ENCODE measurements around the gene NLGN1. TPM values are rescaled to one million over a fixed set of nuclear protein-coding genes. Genes with fewer than 3 reads are reported as not detected.

Gene NLGN1
- total RNA-seq, 1 experiment from 2014 or later, result 20.7 TPM

GRCh38 chr3:174061731-174062130 is 664.2 kb downstream of the NLGN1 start:
- Histone ChIP-seq H3K9me3 (replicated peaks) (no peaks in the 10 kb centered on the region; the same call in 1 of the 2 replicates), H3K36me3 (no peaks in the 10 kb centered on the region), H3K4me3 (no peak overlapping the region), H3K4me1 (no peaks in the 10 kb centered on the region), H3K27ac (no peak overlapping the region), H3K27me3 (no peaks in the 10 kb centered on the region)
- DNase-seq, result no peak

GRCh38 chr3:174062923-174063322 is 665.4 kb downstream of the NLGN1 start:
- no peaks in the 10 kb centered on the region for H3K27me3 ChIP-seq
- no peaks in the 10 kb centered on the region for H3K4me1 ChIP-seq
- no peaks in the 10 kb centered on the region for H3K36me3 ChIP-seq
- no peak overlapping the region for H3K4me3 ChIP-seq
- DNase-seq, result peak in 1 of 2 experiments; percentile 1
- no peak overlapping the region for H3K27ac ChIP-seq
- H3K9me3 ChIP-seq (replicated peaks), result no peaks in the 10 kb centered on the region; the same call in 1 of the 2 replicates

GRCh38 chr3:174068035-174068434 is 670.5 kb downstream of the NLGN1 start:
- no peak for DNase-seq
- no peak overlapping the region for H3K27ac ChIP-seq
- H3K4me3 ChIP-seq, result no peak overlapping the region
- H3K9me3 ChIP-seq (replicated peaks), result no peaks in the 10 kb centered on the region; the same call in 1 of the 2 replicates
- no peaks in the 10 kb centered on the region for H3K4me1 ChIP-seq
- H3K27me3 ChIP-seq, result no peaks in the 10 kb centered on the region
- H3K36me3 ChIP-seq, result no peaks in the 10 kb centered on the region

GRCh38 chr3:174072675-174073074 is 675.1 kb downstream of the NLGN1 start:
- H3K4me1 ChIP-seq, result no peaks in the 10 kb centered on the region
- no peak for DNase-seq
- H3K27me3 ChIP-seq, result no peaks in the 10 kb centered on the region
- no peaks in the 10 kb centered on the region for H3K9me3 ChIP-seq (replicated peaks)
- H3K36me3 ChIP-seq, result no peaks in the 10 kb centered on the region
- H3K27ac ChIP-seq, result no peak overlapping the region
- no peak overlapping the region for H3K4me3 ChIP-seq

- Histone ChIP-seq H3K36me3 (no peaks in the 10 kb centered on the region), H3K4me3 (no peak overlapping the region), H3K27me3 (no peaks in the 10 kb centered on the region), H3K27ac (no peak overlapping the region), H3K9me3 (replicated peaks) (no peaks in the 10 kb centered on the region), H3K4me1 (no peaks in the 10 kb centered on the region)
- DNase-seq, result peak in 1 of 2 experiments; percentile 2
These were observed 686.2 kb downstream of the NLGN1 start for GRCh38 chr3:174083706-174084105.

GRCh38 chr3:174089592-174089991 is 692.0 kb downstream of the NLGN1 start:
- H3K4me1 ChIP-seq, result no peaks in the 10 kb centered on the region; the same call in 1 of the 2 replicates
- no peak overlapping the region for H3K4me3 ChIP-seq
- H3K36me3 ChIP-seq, result no peaks in the 10 kb centered on the region
- no peak for DNase-seq
- no peak overlapping the region for H3K27ac ChIP-seq
- no peaks in the 10 kb centered on the region for H3K27me3 ChIP-seq
- H3K9me3 ChIP-seq (replicated peaks), result no peaks in the 10 kb centered on the region

GRCh38 chr3:174094669-174095068 is 697.1 kb downstream of the NLGN1 start:
- H3K36me3 ChIP-seq, result no peaks in the 10 kb centered on the region
- no peaks in the 10 kb centered on the region for H3K27me3 ChIP-seq
- DNase-seq, result no peak
- no peaks in the 10 kb centered on the region; the same call in 1 of the 2 replicates for H3K4me1 ChIP-seq
- no peaks in the 10 kb centered on the region for H3K9me3 ChIP-seq (replicated peaks)
- H3K27ac ChIP-seq, result no peak overlapping the region
- H3K4me3 ChIP-seq, result no peak overlapping the region

GRCh38 chr3:174097686-174098085 is 700.1 kb downstream of the NLGN1 start:
- H3K4me1 ChIP-seq, result no peaks in the 10 kb centered on the region
- H3K4me3 ChIP-seq, result no peak overlapping the region
- no peaks in the 10 kb centered on the region for H3K9me3 ChIP-seq (replicated peaks)
- no peaks in the 10 kb centered on the region for H3K27me3 ChIP-seq
- no peak for DNase-seq
- no peak overlapping the region for H3K27ac ChIP-seq
- no peaks in the 10 kb centered on the region for H3K36me3 ChIP-seq

GRCh38 chr3:174098746-174099145 is 701.2 kb downstream of the NLGN1 start:
- no peak for DNase-seq
- Histone ChIP-seq H3K27me3 (no peaks in the 10 kb centered on the region), H3K4me3 (no peak overlapping the region), H3K9me3 (replicated peaks) (no peaks in the 10 kb centered on the region), H3K27ac (no peak overlapping the region), H3K4me1 (no peaks in the 10 kb centered on the region), H3K36me3 (no peaks in the 10 kb centered on the region)

GRCh38 chr3:174099724-174100123 is 702.2 kb downstream of the NLGN1 start:
- Histone ChIP-seq H3K9me3 (replicated peaks) (no peaks in the 10 kb centered on the region), H3K4me1 (no peaks in the 10 kb centered on the region), H3K27ac (no peak overlapping the region), H3K4me3 (no peak overlapping the region), H3K36me3 (no peaks in the 10 kb centered on the region), H3K27me3 (no peaks in the 10 kb centered on the region)
- no peak for DNase-seq

- no peak for DNase-seq
- H3K9me3 ChIP-seq (replicated peaks), result no peaks in the 10 kb centered on the region
- no peaks in the 10 kb centered on the region for H3K4me1 ChIP-seq
- no peak overlapping the region for H3K4me3 ChIP-seq
- no peaks in the 10 kb centered on the region for H3K27me3 ChIP-seq
- H3K36me3 ChIP-seq, result no peaks in the 10 kb centered on the region
- no peak overlapping the region for H3K27ac ChIP-seq
These were observed 703.2 kb downstream of the NLGN1 start for GRCh38 chr3:174100744-174101143.

- no peaks in the 10 kb centered on the region for H3K27me3 ChIP-seq
- no peaks in the 10 kb centered on the region for H3K36me3 ChIP-seq
- no peaks in the 10 kb centered on the region for H3K9me3 ChIP-seq (replicated peaks)
- H3K4me3 ChIP-seq, result no peak overlapping the region
- no peak overlapping the region for H3K27ac ChIP-seq
- no peaks in the 10 kb centered on the region for H3K4me1 ChIP-seq
- no peak for DNase-seq
These were observed 703.7 kb downstream of the NLGN1 start for GRCh38 chr3:174101244-174101643.

- Histone ChIP-seq H3K4me3 (no peak overlapping the region), H3K27me3 (no peaks in the 10 kb centered on the region), H3K36me3 (no peaks in the 10 kb centered on the region), H3K9me3 (replicated peaks) (no peaks in the 10 kb centered on the region), H3K4me1 (no peaks in the 10 kb centered on the region), H3K27ac (no peak overlapping the region)
- no peak for DNase-seq
These were observed 704.7 kb downstream of the NLGN1 start for GRCh38 chr3:174102274-174102673.

GRCh38 chr3:174102866-174103265 is 705.3 kb downstream of the NLGN1 start:
- Histone ChIP-seq H3K36me3 (no peaks in the 10 kb centered on the region), H3K4me1 (no peaks in the 10 kb centered on the region), H3K4me3 (no peak overlapping the region), H3K27ac (no peak overlapping the region), H3K27me3 (no peaks in the 10 kb centered on the region), H3K9me3 (replicated peaks) (no peaks in the 10 kb centered on the region)
- DNase-seq, result no peak

- no peaks in the 10 kb centered on the region for H3K4me1 ChIP-seq
- H3K4me3 ChIP-seq, result no peak overlapping the region
- H3K9me3 ChIP-seq (replicated peaks), result no peaks in the 10 kb centered on the region
- H3K36me3 ChIP-seq, result no peaks in the 10 kb centered on the region
- H3K27me3 ChIP-seq, result no peaks in the 10 kb centered on the region
- no peak for DNase-seq
- H3K27ac ChIP-seq, result no peak overlapping the region
These were observed 713.2 kb downstream of the NLGN1 start for GRCh38 chr3:174110761-174111160.

- Histone ChIP-seq H3K27me3 (no peaks in the 10 kb centered on the region), H3K4me3 (no peak overlapping the region), H3K36me3 (no peaks in the 10 kb centered on the region), H3K27ac (no peak overlapping the region), H3K9me3 (replicated peaks) (no peaks in the 10 kb centered on the region), H3K4me1 (no peaks in the 10 kb centered on the region)
- DNase-seq, result no peak
These were observed 714.2 kb downstream of the NLGN1 start for GRCh38 chr3:174111776-174112175.

All from SJCRH30 (cell line).